HCT116 (cell line): Measurements from ENCODE around the gene KCNK15. TPM values are rescaled to one million over a fixed set of nuclear protein-coding genes. Genes with fewer than 3 reads are reported as not detected.

Experiments
- ATAC-seq: fragments of 200-7000 bp; cut with Tn5 transposase; 2 replicates; pipeline ENCODE4 v1.9.1; 2020; ENCODE audit warnings: mild to moderate bottlenecking, moderate library complexity
- BruUV-seq: library from RNA; stranded (reverse); fragments of 400-500 nt; replicated peaks from 2 replicates; lab custom pipeline; 2021; lab: Mats Ljungman, UMichigan
- CTCF ChIA-PET: fragments of 300-600 bp; sonication (Branson Sonifier 250); formaldehyde crosslinking; loops from one replicate; lab custom pipeline; 2021; ENCODE audit warnings: antibody characterized with exemption; lab: Charles Lee
- POLR2A ChIA-PET: fragments of 300-600, 350-600 bp; sonication (Branson Sonifier 250); formaldehyde crosslinking; loops from one replicate; lab custom pipeline; 2021; ENCODE audit warnings: antibody characterized with exemption; lab: Charles Lee
- RAD21 ChIA-PET, 2 experiments: fragments of 300-600 bp; sonication (Branson Sonifier 250); formaldehyde crosslinking; loops; one replicate each; lab custom pipeline; 2023; ENCODE audit warnings: low total read pairs in 2 of 2; ENCODE audit not compliant: uncharacterized antibody in 2 of 2, unreplicated experiment in 2 of 2, low non-redundant PET in 1 of 2; lab: Charles Lee
- DNase-seq: peaks from one replicate; pipeline ENCODE4 v3.0.0-alpha.2; 2010; ENCODE audit warnings: low read depth, low spot score
- H2AFZ ChIP-seq: fragments of 200-600 bp; shearing (Covaris generic), sonication (generic); 2 replicates; pipeline ENCODE4 v1.6.1; 2017; ENCODE audit warnings: low read depth, mixed run types, mixed read lengths, antibody characterized with exemption, low read length; ENCODE audit not compliant: poor library complexity, severe bottlenecking
- H3K27ac ChIP-seq: 2 replicates; pipeline ENCODE4 v1.5.1; 2012; ENCODE audit warnings: low read depth, low read length
- H3K27me3 ChIP-seq: fragments of 200-600 bp; sonication (generic); 2 replicates; pipeline ENCODE4 v1.6.1; 2016; ENCODE audit warnings: mixed run types, low read length, mixed read lengths; ENCODE audit not compliant: insufficient read depth
- H3K36me3 ChIP-seq, 2 experiments: fragments of 200-500 bp in 1 of 2; fragments of 200-600 bp in 1 of 2; sonication (Bioruptor generic) in 1 of 2; sonication (generic) in 1 of 2; 2 replicates each; pipeline versions ENCODE4 v1.5.1 to v1.6.1; 2014 to 2016; ENCODE audit warnings: low read length in 2 of 2, inconsistent platforms in 1 of 2, mixed read lengths in 1 of 2, mixed run types in 1 of 2; ENCODE audit not compliant: insufficient read depth in 2 of 2, control insufficient read depth in 1 of 2
- H3K4me1 ChIP-seq, 2 experiments: fragments of 200-600 bp in 1 of 2; sonication (generic) in 1 of 2; 2 replicates each; pipeline versions ENCODE4 v1.5.1 to v1.6.1; 2012 to 2017; ENCODE audit warnings: low read length in 2 of 2, inconsistent platforms in 1 of 2, mild to moderate bottlenecking in 1 of 2, mixed read lengths in 1 of 2, mixed run types in 1 of 2, moderate library complexity in 1 of 2; ENCODE audit not compliant: insufficient read depth in 2 of 2, control insufficient read depth in 1 of 2
- H3K4me2 ChIP-seq: fragments of 200-600 bp; sonication (generic); 2 replicates; pipeline ENCODE4 v1.6.1; 2017; ENCODE audit warnings: mixed run types, low read length, mixed read lengths
- H3K4me3 ChIP-seq, 2 experiments: fragments of 200-600 bp in 1 of 2; sonication (generic) in 1 of 2; replicated peaks in 1 of 2; 2 replicates each; pipeline ENCODE4 v1.5.1; 2011 to 2016; ENCODE audit warnings: low read length in 2 of 2, control low read depth in 1 of 2, low read depth in 1 of 2, mild to moderate bottlenecking in 1 of 2, mixed read lengths in 1 of 2, mixed run types in 1 of 2
- H3K79me2 ChIP-seq: fragments of 200-600 bp; sonication (generic); 2 replicates; pipeline ENCODE4 v1.6.1; 2017; ENCODE audit warnings: mild to moderate bottlenecking, mixed run types, low read length, moderate library complexity, mixed read lengths; ENCODE audit not compliant: insufficient read depth
- H3K9ac ChIP-seq: fragments of 200-600 bp; sonication (generic); 2 replicates; pipeline ENCODE4 v1.6.1; 2016; ENCODE audit warnings: low read length, mixed read lengths
- H3K9me2 ChIP-seq: fragments of 200-600 bp; sonication (generic), shearing (Covaris generic); 2 replicates; pipeline ENCODE4 v1.6.1; 2017; ENCODE audit warnings: mixed run types, mild to moderate bottlenecking, moderate library complexity; ENCODE audit not compliant: insufficient read depth
- H3K9me3 ChIP-seq, 2 experiments: fragments of 200-500 bp in 1 of 2; fragments of 200-600 bp in 1 of 2; sonication (Bioruptor generic) in 1 of 2; sonication (generic) in 1 of 2; 2 replicates each; pipeline ENCODE4 v1.6.1; 2014 to 2017; ENCODE audit warnings: low read length in 2 of 2, mixed read lengths in 2 of 2, inconsistent platforms in 1 of 2, low read depth in 1 of 2, mild to moderate bottlenecking in 1 of 2, mixed run types in 1 of 2, moderate library complexity in 1 of 2; ENCODE audit not compliant: control insufficient read depth in 1 of 2, insufficient read depth in 1 of 2
- H4K20me1 ChIP-seq: fragments of 200-600 bp; sonication (generic), shearing (Covaris generic); 2 replicates; pipeline ENCODE4 v1.6.1; 2017; ENCODE audit warnings: mixed run types, mild to moderate bottlenecking, moderate library complexity; ENCODE audit not compliant: insufficient read depth
- CEBPB ChIP-seq: IDR thresholded peaks from 2 replicates; pipeline ENCODE4 v1.6.1; 2012; ENCODE audit warnings: low read depth
- EGR1 ChIP-seq: IDR thresholded peaks from 2 replicates; pipeline ENCODE4 v1.6.1; 2012; ENCODE audit warnings: low read depth
- EZH2 ChIP-seq: fragments of 200-600 bp; sonication (generic); IDR thresholded peaks from 2 replicates; pipeline ENCODE4 v1.6.1; 2017; ENCODE audit warnings: antibody characterized with exemption, mixed run types
- EZH2phosphoT487 ChIP-seq: fragments of 200-600 bp; IDR thresholded peaks from 2 replicates; pipeline ENCODE4 v1.6.1; 2018; ENCODE audit warnings: antibody characterized with exemption, borderline replicate concordance
- FOSL1 ChIP-seq: IDR thresholded peaks from 2 replicates; pipeline ENCODE4 v1.6.1; 2012; ENCODE audit warnings: low read depth
- POLR2A ChIP-seq: IDR thresholded peaks from 2 replicates; pipeline ENCODE4 v1.7.0; 2011; ENCODE audit warnings: borderline replicate concordance; ENCODE audit not compliant: insufficient read depth, insufficient read length; ENCODE audit errors: extremely low read depth
- POLR2AphosphoS5 ChIP-seq: IDR thresholded peaks from 2 replicates; pipeline ENCODE4 v1.6.1; 2011; ENCODE audit warnings: mild to moderate bottlenecking, low read depth, low read length, moderate library complexity
- RAD21 ChIP-seq: IDR thresholded peaks from 2 replicates; pipeline ENCODE4 v1.6.1; 2012; ENCODE audit warnings: low read depth, mild to moderate bottlenecking
- SRF ChIP-seq: IDR thresholded peaks from 2 replicates; pipeline ENCODE4 v1.6.1; 2012; ENCODE audit warnings: low read depth
- TCF7L2 ChIP-seq: IDR thresholded peaks from 2 replicates; pipeline ENCODE4 v1.7.0; 2011; ENCODE audit warnings: borderline replicate concordance, inconsistent platforms; ENCODE audit not compliant: insufficient read depth, insufficient read length; ENCODE audit errors: extremely low read depth
- YY1 ChIP-seq: IDR thresholded peaks from 2 replicates; pipeline ENCODE4 v1.6.1; 2011; ENCODE audit warnings: low read length, low read depth, moderate library complexity, mild to moderate bottlenecking; ENCODE audit not compliant: insufficient replicate concordance; ENCODE audit errors: extremely low read depth
- ZFX ChIP-seq: fragments of 450-650 bp; IDR thresholded peaks from 2 replicates; pipeline ENCODE4 v1.6.1; 2017
- intact Hi-C: fragments of 100-400 bp; cut with micrococcal nuclease; formaldehyde crosslinking; loops from 2 replicates; pipeline ENCODE4 v1.10.0; 2022
- total RNA-seq: library from RNA; stranded (reverse); gene quantifications from one replicate; pipeline ENCODE4 v1.2.1, GENCODE V29; 2021; ENCODE audit not compliant: unreplicated experiment
- TF ChIP-seq, protein P1 (sequence below): IDR thresholded peaks from 2 replicates; pipeline ENCODE4 v1.6.1; 2011; ENCODE audit warnings: mild to moderate bottlenecking, low read length, moderate library complexity; ENCODE audit not compliant: insufficient replicate concordance; ENCODE audit errors: extremely low read depth
- TF ChIP-seq, protein P2 (sequence below), 3 experiments: fragments of 200-600 bp in 1 of 3; sonication (generic) in 1 of 3; IDR thresholded peaks in 2 of 3; conservative IDR thresholded peaks in 1 of 3; 2 replicates each; pipeline ENCODE4 v1.5.1; 2012 to 2017; ENCODE audit warnings: low read depth in 2 of 3, low read length in 2 of 3, antibody characterized with exemption in 1 of 3, borderline replicate concordance in 1 of 3, control low read depth in 1 of 3, mild to moderate bottlenecking in 1 of 3, mixed read lengths in 1 of 3, mixed run types in 1 of 3, moderate library complexity in 1 of 3; ENCODE audit not compliant: insufficient read depth in 1 of 3

Gene KCNK15
- total RNA-seq, 1 experiment from 2014 or later: not detected

DNA sequence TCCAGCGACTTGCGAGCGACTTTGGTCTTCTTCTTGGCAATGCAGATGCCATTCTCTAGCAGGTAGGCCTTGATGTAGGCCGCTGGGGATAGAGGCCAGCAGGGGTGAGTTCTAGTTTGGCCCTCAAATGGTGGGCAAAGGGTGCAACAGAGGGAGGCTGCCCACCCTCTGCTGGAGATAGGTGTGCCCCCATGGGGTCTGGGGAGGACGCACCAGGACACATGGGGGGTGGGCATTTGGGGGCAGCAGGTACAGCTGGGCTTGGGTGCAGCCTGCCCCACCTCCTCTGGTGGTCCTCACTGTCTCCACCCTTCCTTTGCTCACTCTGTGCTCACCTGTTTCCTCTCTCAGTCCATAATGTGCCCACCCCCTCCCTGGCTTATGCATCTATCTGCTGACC is 11.3 kb downstream of the KCNK15 start:
- no peak overlapping the region for H2AFZ ChIP-seq
- H3K4me1 ChIP-seq: no peaks in the 10 kb centered on the region
- DNase-seq (no peak), ATAC-seq (no peak)
- H3K4me3 ChIP-seq: no peak overlapping the region
- ChIA-PET POLR2A (no interaction called here), CTCF (interaction anchor here (1.4 kb wide), 1 partner anchor 9 kb away, joined by 3 read pairs; no protein-coding TSS in a partner anchor), RAD21 (no interaction called here)
- peaks cover 16% of the 10 kb centered on the region; the same call in 1 of the 2 replicates for H3K27me3 ChIP-seq
- H3K36me3 ChIP-seq: no peaks in the 10 kb centered on the region
- no peaks in the 10 kb centered on the region for H3K79me2 ChIP-seq
- H3K4me2 ChIP-seq: no peak overlapping the region
- no peaks in the 10 kb centered on the region for H3K9me3 ChIP-seq
- no peak overlapping the region for H3K27ac ChIP-seq
- intact Hi-C loops: no loop called here
- H3K9me2 ChIP-seq: no peaks in the 10 kb centered on the region
- BruUV-seq: no TSS peak
- TF ChIP-seq, protein P1, sequence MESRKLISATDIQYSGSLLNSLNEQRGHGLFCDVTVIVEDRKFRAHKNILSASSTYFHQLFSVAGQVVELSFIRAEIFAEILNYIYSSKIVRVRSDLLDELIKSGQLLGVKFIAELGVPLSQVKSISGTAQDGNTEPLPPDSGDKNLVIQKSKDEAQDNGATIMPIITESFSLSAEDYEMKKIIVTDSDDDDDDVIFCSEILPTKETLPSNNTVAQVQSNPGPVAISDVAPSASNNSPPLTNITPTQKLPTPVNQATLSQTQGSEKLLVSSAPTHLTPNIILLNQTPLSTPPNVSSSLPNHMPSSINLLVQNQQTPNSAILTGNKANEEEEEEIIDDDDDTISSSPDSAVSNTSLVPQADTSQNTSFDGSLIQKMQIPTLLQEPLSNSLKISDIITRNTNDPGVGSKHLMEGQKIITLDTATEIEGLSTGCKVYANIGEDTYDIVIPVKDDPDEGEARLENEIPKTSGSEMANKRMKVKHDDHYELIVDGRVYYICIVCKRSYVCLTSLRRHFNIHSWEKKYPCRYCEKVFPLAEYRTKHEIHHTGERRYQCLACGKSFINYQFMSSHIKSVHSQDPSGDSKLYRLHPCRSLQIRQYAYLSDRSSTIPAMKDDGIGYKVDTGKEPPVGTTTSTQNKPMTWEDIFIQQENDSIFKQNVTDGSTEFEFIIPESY: no peak
- TF ChIP-seq EZH2 (no peak), ZFX (no peak), RAD21 (no peak), EZH2phosphoT487 (no peak), POLR2A (no peak), POLR2AphosphoS5 (no peak), TCF7L2 (no peak), EGR1 (no peak), CEBPB (no peak), SRF (no peak), YY1 (no peak), FOSL1 (no peak)
- TF ChIP-seq, protein P2, sequence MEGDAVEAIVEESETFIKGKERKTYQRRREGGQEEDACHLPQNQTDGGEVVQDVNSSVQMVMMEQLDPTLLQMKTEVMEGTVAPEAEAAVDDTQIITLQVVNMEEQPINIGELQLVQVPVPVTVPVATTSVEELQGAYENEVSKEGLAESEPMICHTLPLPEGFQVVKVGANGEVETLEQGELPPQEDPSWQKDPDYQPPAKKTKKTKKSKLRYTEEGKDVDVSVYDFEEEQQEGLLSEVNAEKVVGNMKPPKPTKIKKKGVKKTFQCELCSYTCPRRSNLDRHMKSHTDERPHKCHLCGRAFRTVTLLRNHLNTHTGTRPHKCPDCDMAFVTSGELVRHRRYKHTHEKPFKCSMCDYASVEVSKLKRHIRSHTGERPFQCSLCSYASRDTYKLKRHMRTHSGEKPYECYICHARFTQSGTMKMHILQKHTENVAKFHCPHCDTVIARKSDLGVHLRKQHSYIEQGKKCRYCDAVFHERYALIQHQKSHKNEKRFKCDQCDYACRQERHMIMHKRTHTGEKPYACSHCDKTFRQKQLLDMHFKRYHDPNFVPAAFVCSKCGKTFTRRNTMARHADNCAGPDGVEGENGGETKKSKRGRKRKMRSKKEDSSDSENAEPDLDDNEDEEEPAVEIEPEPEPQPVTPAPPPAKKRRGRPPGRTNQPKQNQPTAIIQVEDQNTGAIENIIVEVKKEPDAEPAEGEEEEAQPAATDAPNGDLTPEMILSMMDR (IDR thresholded peaks at IDR 0.05 in 2 of 3, conservative IDR thresholded peaks at IDR 0.05 in 1 of 3; ENCODE audit: borderline replicate concordance in 1 of 3, insufficient read depth in 1 of 3, low read depth in 2 of 3, low read length in 2 of 3): no peak
- TF ChIP-seq, all 23 proteins: peak for 0
- Histone ChIP-seq H3K9ac (no peak overlapping the region), H4K20me1 (no peaks in the 10 kb centered on the region)
